MM.1S (cell line): Measurements from ENCODE around the gene TP73.

Experiments
- EZH2 ChIP-seq: fragments of 300-600 bp; sonication (generic); optimal IDR thresholded peaks from 2 replicates; pipeline ENCODE3; 2017; ENCODE audit warnings: low read depth, mild to moderate bottlenecking, antibody characterized with exemption, low read length, mixed read lengths
- EZH2phosphoT487 ChIP-seq: fragments of 300-600 bp; sonication (generic); IDR thresholded peaks from 2 replicates; pipeline ENCODE4 v1.6.1; 2018; ENCODE audit warnings: antibody characterized with exemption, low read length
- TF ChIP-seq, protein P1 (sequence below): fragments of 300-600 bp; sonication (generic); IDR thresholded peaks from 2 replicates; pipeline ENCODE4 v1.5.1; 2016; ENCODE audit warnings: antibody characterized with exemption, low read length, mixed read lengths

DNA sequence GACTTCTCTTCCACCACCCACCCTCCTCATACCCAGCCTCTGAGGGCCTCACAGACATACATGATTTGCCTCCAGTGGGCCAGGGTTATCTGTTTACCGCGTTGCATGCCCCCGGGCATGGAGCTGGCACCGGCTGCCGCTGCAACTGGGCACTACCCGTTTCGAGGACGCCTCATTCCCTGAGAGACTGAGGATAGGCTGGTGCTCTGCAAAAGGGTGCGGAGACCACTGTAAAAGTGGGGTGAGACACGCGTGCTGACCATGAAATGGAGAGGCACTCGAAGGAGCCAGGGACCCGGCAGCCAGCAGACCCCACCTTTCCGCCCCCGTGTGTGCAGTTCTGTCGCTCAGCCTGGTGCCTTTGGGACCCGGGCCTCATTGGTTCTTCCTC is 20.6 kb downstream of the TP73 start:
- TF ChIP-seq, protein P1, sequence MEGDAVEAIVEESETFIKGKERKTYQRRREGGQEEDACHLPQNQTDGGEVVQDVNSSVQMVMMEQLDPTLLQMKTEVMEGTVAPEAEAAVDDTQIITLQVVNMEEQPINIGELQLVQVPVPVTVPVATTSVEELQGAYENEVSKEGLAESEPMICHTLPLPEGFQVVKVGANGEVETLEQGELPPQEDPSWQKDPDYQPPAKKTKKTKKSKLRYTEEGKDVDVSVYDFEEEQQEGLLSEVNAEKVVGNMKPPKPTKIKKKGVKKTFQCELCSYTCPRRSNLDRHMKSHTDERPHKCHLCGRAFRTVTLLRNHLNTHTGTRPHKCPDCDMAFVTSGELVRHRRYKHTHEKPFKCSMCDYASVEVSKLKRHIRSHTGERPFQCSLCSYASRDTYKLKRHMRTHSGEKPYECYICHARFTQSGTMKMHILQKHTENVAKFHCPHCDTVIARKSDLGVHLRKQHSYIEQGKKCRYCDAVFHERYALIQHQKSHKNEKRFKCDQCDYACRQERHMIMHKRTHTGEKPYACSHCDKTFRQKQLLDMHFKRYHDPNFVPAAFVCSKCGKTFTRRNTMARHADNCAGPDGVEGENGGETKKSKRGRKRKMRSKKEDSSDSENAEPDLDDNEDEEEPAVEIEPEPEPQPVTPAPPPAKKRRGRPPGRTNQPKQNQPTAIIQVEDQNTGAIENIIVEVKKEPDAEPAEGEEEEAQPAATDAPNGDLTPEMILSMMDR = no peak
- TF ChIP-seq EZH2 (no peak), EZH2phosphoT487 (no peak)
